AG09309 (cell line): ENCODE measurements around the gene ADAMTS2.

Experiments used
- DNase-seq: peaks from one replicate; pipeline ENCODE4 v3.0.0-alpha.2; 2010; ENCODE audit warnings: low read depth
- H3K4me3 ChIP-seq: 2 replicates; pipeline ENCODE4 v1.5.1; 2011; ENCODE audit warnings: mild to moderate bottlenecking, low read depth, low read length, moderate library complexity; ENCODE audit not compliant: control insufficient read depth
- CTCF ChIP-seq: IDR thresholded peaks from 2 replicates; pipeline ENCODE4 v1.5.1; 2011; ENCODE audit warnings: mild to moderate bottlenecking, low read depth, low read length, inconsistent platforms; ENCODE audit not compliant: insufficient read depth, control insufficient read depth; ENCODE audit errors: missing control alignments

ADAMTS2 gene

GRCh38 chr5:179332741-179333290 is 12.4 kb downstream of the ADAMTS2 start:
- no peak for TF ChIP-seq CTCF
- DNase-seq: no peak
- H3K4me3 ChIP-seq: no peak overlapping the region

GRCh38 chr5:179331591-179332375 is 13.5 kb downstream of the ADAMTS2 start:
- TF ChIP-seq CTCF: no peak
- DNase-seq: no peak
- no peak overlapping the region for H3K4me3 ChIP-seq

- DNase-seq: no peak
- H3K4me3 ChIP-seq: no peak overlapping the region
- no peak for TF ChIP-seq CTCF
These were observed 14.9 kb downstream of the ADAMTS2 start for GRCh38 chr5:179330186-179330900.

GRCh38 chr5:179328291-179328690 is 17.0 kb downstream of the ADAMTS2 start:
- no peak for DNase-seq
- no peak for TF ChIP-seq CTCF
- no peak overlapping the region for H3K4me3 ChIP-seq

GRCh38 chr5:179327021-179327735 is 18.1 kb downstream of the ADAMTS2 start:
- no peak for TF ChIP-seq CTCF
- no peak overlapping the region for H3K4me3 ChIP-seq
- no peak for DNase-seq
